Mucosa of rectum (tissue), 2 donors: Measurements from ENCODE around the gene MTTP.
"Not testable (repeated sequence)": the region's sequence is repeated elsewhere in the genome, so short reads cannot be mapped to it uniquely, and the experiment has no call there.

Experiments
- H3K27ac ChIP-seq, 2 donors: one replicate each; pipeline ENCODE4 v1.7.0; 2013; ENCODE audit warnings: inconsistent platforms in 2 of 2, low read depth in 2 of 2, low read length in 2 of 2
- H3K27me3 ChIP-seq, 2 donors: one replicate each; pipeline ENCODE4 v1.7.0; 2013; ENCODE audit warnings: low read length in 2 of 2; ENCODE audit not compliant: control insufficient read depth in 2 of 2, insufficient read depth in 2 of 2
- H3K36me3 ChIP-seq, 2 donors: one replicate each; pipeline ENCODE4 v1.7.0; 2013; ENCODE audit warnings: low read length in 2 of 2; ENCODE audit not compliant: control insufficient read depth in 2 of 2, insufficient read depth in 2 of 2
- H3K4me1 ChIP-seq, 2 donors: one replicate each; pipeline ENCODE4 v1.7.0; 2013; ENCODE audit warnings: low read length in 2 of 2, mild to moderate bottlenecking in 1 of 2; ENCODE audit not compliant: control insufficient read depth in 2 of 2, insufficient read depth in 2 of 2
- H3K4me3 ChIP-seq, 2 donors: one replicate each; pipeline ENCODE4 v1.7.0; 2013; ENCODE audit warnings: low read length in 2 of 2
- H3K9ac ChIP-seq, 2 donors: one replicate each; pipeline ENCODE4 v1.7.0; 2013; ENCODE audit warnings: low read length in 2 of 2, low read depth in 1 of 2, mild to moderate bottlenecking in 1 of 2
- H3K9me3 ChIP-seq, 2 donors: one replicate each; pipeline ENCODE4 v1.7.0; 2013; ENCODE audit warnings: low read length in 2 of 2; ENCODE audit not compliant: control insufficient read depth in 2 of 2
- donor health status: healthy.
- donor health status: Normal muscosa, but diverticular disease.

MTTP gene

DNA sequence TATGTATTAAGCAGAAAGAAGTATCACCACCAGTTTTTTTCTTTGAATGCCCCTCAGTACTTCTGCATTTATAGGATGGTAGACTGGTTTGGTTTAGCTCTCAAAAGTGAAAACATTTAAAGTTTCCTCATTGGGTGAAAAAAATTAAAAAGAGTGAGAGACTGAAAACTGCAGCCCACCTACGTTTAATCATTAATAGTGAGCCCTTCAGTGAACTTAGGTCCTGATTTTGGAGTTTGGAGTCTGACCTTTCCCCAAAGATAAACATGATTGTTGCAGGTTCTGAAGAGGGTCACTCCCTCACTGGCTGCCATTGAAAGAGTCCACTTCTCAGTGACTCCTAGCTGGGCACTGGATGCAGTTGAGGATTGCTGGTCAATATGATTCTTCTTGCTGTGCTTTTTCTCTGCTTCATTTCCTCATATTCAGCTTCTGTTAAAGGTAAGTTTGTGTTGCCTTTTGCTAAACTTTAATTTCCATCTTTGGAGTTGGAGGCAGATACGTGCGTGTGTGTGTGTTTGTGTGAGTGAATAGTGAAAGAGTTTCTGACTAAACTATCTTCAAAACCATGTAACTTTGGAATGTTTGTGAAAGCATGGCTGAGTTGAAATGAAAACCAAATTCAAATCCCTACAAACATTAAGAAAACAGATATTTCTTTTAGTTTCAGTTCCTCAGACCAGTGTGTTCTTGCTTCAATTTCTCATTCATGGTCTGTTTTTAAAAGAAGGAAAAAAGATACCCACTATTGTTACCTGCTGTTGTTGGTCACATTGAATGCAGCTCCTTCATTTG is at the start of gene MTTP:
TSS of gene MTTP (plus strand) at position 295 of the 795 bp plus-strand sequence. CDS start at position 381, 86 bp downstream.
- H3K27me3 ChIP-seq = peaks cover 0 to 2% of the 10 kb centered on the region in 2 donors
- peaks cover 0 to 12% of the 10 kb centered on the region in 2 donors for H3K4me1 ChIP-seq
- H3K27ac ChIP-seq = no peak within 1 kb of the TSS
- no peaks in the 10 kb centered on the region for H3K36me3 ChIP-seq
- no peak within 1 kb of the TSS for H3K9ac ChIP-seq
- H3K4me3 ChIP-seq = peak within 1 kb of the TSS in 1 of 2 donors; percentile 17
- no peaks in the 10 kb centered on the region for H3K9me3 ChIP-seq

- Histone ChIP-seq H3K27me3 (no peaks in the 10 kb centered on the region), H3K9ac (peak overlapping the region in 1 of 2 donors; percentile 11), H3K4me1 (no peaks in the 10 kb centered on the region), H3K27ac (no peak overlapping the region), H3K9me3 (no peaks in the 10 kb centered on the region), H3K36me3 (no peaks in the 10 kb centered on the region), H3K4me3 (no peak overlapping the region)
Measured at GRCh38 chr4:99529228-99529627, 45.4 kb upstream of the MTTP start.

- Histone ChIP-seq H3K36me3 (no peaks in the 10 kb centered on the region), H3K27ac (no peak overlapping the region), H3K4me3 (no peak overlapping the region), H3K9ac (no peak overlapping the region), H3K4me1 (no peaks in the 10 kb centered on the region), H3K27me3 (no peaks in the 10 kb centered on the region), H3K9me3 (no peaks in the 10 kb centered on the region)
Measured at GRCh38 chr4:99529956-99530355, 44.7 kb upstream of the MTTP start.

- H3K9ac ChIP-seq, H3K27me3 ChIP-seq, H3K27ac ChIP-seq: not testable (repeated sequence)
Measured at GRCh38 chr4:99534699-99535098, 39.9 kb upstream of the MTTP start.

GRCh38 chr4:99536271-99536670 is 38.4 kb upstream of the MTTP start:
- H3K27me3 ChIP-seq = no peaks in the 10 kb centered on the region
- H3K4me1 ChIP-seq = no peaks in the 10 kb centered on the region
- no peak overlapping the region for H3K4me3 ChIP-seq
- H3K36me3 ChIP-seq = no peaks in the 10 kb centered on the region
- no peak overlapping the region for H3K27ac ChIP-seq
- H3K9me3 ChIP-seq = no peaks in the 10 kb centered on the region
- no peak overlapping the region for H3K9ac ChIP-seq

More at GRCh38 chr4:99534699-99535098, 39.9 kb upstream of the MTTP start:
- not testable (repeated sequence) for H3K4me3 ChIP-seq, H3K36me3 ChIP-seq, H3K4me1 ChIP-seq, H3K9me3 ChIP-seq

DNA sequence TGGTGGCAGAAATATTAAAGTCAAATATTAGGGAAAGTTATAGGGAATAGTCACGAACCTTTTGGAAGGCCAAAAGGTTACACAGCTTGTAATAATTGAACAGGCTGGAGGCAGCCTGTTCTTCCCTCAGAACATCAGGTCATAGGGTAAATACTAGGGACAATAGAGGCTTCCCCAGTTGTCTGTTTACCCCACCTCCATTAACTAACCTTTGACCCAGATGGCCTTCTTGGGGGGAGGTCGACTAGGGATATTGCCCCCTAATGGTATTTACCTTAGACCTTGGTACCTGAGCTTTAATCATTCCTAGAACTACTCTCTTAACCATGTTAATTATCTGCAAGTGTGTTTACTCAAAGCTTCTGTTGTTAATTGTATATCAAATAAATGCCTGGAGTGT is 37.8 kb upstream of the MTTP start:
- Histone ChIP-seq H3K27me3 (no peaks in the 10 kb centered on the region), H3K9me3 (no peaks in the 10 kb centered on the region)

DNA sequence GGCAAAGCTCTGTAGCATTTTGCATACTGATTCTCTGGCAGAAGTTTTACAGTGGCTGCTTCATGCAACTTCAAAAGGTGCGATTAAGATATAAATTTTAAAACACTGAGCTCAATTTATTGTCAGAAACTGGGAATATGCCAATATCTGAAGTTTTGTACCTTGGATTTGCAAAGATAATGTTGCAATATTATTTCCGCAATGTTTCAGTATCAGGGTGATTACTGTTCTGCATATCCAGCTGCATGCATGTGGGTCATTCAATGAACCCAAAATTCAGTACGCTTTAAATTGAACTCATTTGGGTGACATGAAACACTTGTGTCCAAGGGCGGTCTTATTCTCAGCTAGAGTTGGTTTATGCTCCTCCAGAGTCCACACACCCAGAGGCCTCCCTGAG is 37.0 kb upstream of the MTTP start:
- Histone ChIP-seq H3K9me3 (no peaks in the 10 kb centered on the region), H3K9ac (no peak overlapping the region), H3K4me1 (no peaks in the 10 kb centered on the region), H3K27ac (no peak overlapping the region), H3K36me3 (no peaks in the 10 kb centered on the region), H3K4me3 (no peak overlapping the region), H3K27me3 (no peaks in the 10 kb centered on the region)

More for the DNA sequence above, 37.8 kb upstream of the MTTP start:
- no peak overlapping the region for H3K4me3 ChIP-seq
- no peak overlapping the region for H3K9ac ChIP-seq
- H3K36me3 ChIP-seq = no peaks in the 10 kb centered on the region
- H3K27ac ChIP-seq = no peak overlapping the region
- no peaks in the 10 kb centered on the region for H3K4me1 ChIP-seq

DNA sequence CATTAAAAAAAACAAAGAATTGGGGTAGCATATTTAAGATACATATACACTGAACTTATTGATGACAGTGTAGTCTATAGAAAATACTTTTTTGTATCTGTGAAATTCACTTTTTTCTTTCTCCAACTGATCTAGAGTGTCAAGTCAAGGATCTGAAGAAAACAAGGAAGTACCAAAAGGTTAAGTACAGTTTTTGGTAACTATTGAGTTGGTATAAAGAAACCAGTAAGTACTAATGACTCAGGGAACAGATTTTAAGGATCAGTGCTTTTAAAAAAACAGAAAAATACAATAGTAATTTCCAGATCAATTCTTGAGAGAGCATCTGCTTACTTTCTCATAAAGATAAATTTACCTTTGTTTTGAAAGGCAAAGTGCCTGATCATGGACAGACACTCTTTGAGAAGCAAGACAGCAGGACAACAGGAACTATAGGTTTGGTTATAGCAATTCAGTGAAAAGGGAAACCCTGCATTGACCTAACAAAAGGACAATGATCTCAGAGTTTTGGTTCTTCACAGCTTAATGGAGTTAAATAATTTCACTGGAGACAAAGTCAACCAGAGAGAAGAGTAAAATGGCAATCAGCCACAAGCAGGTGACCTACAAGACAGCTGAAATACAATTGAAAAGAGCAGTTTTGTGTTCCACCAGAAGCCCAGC is 34.2 kb upstream of the MTTP start:
- Histone ChIP-seq H3K36me3 (no peaks in the 10 kb centered on the region), H3K4me3 (no peak overlapping the region), H3K27me3 (no peaks in the 10 kb centered on the region), H3K9me3 (no peaks in the 10 kb centered on the region), H3K27ac (no peak overlapping the region), H3K4me1 (no peaks in the 10 kb centered on the region), H3K9ac (no peak overlapping the region)

- Histone ChIP-seq H3K27me3 (no peaks in the 10 kb centered on the region), H3K4me1 (no peaks in the 10 kb centered on the region), H3K9ac (no peak overlapping the region), H3K36me3 (no peaks in the 10 kb centered on the region), H3K4me3 (no peak overlapping the region), H3K9me3 (no peaks in the 10 kb centered on the region), H3K27ac (no peak overlapping the region)
Measured at GRCh38 chr4:99552872-99553271, 21.8 kb upstream of the MTTP start.
